ENCODE data around the gene RABGAP1. TPM values are rescaled to one million over a fixed set of nuclear protein-coding genes. Genes with fewer than 3 reads are reported as not detected.

RABGAP1 gene
- total RNA-seq, 2 experiments from 2014 or later: 20.6 to 24.9 TPM

DNA sequence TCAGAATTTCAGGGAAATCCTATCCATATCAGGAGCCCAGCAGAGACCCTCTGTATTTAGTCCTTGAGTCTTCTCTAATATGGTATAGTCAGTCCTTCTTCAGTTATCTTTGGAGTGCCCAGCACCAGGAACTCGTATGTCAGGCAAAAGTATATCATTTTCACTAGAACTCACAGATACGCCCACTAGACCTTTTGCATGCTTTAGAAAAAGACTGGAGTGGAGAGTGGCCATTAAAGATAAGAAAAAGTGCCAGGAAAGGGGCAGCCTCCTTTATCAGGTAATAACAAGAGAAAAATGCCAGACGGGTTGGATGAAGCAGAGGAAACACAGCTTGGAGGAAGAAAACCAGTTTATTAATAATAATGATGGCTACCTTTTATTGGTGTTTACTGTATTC lies 156.2 kb downstream of the RABGAP1 start:
- H3K4me1 ChIP-seq (ENCODE audit: insufficient read depth, low read length): no peaks in the 10 kb centered on the region
- ATAC-seq (ENCODE audit: poor library complexity): no peak
- Mint-ChIP-seq H3K4me1 (ENCODE audit: low read depth) (no peaks in the 10 kb centered on the region), H3K4me3 (no peak overlapping the region), H3K27ac (no peak overlapping the region), H3K36me3 (ENCODE audit: low read depth) (peaks cover 95% of the 10 kb centered on the region), H3K9me3 (no peaks in the 10 kb centered on the region), H3K27me3 (no peaks in the 10 kb centered on the region)
- H3K36me3 ChIP-seq (ENCODE audit: insufficient read depth, low read length): peaks cover 62% of the 10 kb centered on the region
- intact Hi-C loops (cut with DNase I, micrococcal nuclease): no loop called here
- H3K27ac ChIP-seq (ENCODE audit: low read depth in 1 of 2, low read length in 2 of 2): no peak overlapping the region
- no peak for DNase-seq
- H3K4me3 ChIP-seq (ENCODE audit: low read length): no peak overlapping the region
- no peaks in the 10 kb centered on the region for H3K27me3 ChIP-seq (ENCODE audit: control insufficient read depth in 1 of 2, insufficient read depth in 2 of 2, low read length in 2 of 2)
- POLR2A ChIA-PET: no interaction called here
- TF ChIP-seq, protein P1, sequence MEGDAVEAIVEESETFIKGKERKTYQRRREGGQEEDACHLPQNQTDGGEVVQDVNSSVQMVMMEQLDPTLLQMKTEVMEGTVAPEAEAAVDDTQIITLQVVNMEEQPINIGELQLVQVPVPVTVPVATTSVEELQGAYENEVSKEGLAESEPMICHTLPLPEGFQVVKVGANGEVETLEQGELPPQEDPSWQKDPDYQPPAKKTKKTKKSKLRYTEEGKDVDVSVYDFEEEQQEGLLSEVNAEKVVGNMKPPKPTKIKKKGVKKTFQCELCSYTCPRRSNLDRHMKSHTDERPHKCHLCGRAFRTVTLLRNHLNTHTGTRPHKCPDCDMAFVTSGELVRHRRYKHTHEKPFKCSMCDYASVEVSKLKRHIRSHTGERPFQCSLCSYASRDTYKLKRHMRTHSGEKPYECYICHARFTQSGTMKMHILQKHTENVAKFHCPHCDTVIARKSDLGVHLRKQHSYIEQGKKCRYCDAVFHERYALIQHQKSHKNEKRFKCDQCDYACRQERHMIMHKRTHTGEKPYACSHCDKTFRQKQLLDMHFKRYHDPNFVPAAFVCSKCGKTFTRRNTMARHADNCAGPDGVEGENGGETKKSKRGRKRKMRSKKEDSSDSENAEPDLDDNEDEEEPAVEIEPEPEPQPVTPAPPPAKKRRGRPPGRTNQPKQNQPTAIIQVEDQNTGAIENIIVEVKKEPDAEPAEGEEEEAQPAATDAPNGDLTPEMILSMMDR (IDR thresholded peaks at IDR 0.05): no peak
- CTCF ChIA-PET: no interaction called here
- no peaks in the 10 kb centered on the region for H3K9me3 ChIP-seq (ENCODE audit: control insufficient read depth in 1 of 2, insufficient read depth in 1 of 2, low read length in 2 of 2)

DNA sequence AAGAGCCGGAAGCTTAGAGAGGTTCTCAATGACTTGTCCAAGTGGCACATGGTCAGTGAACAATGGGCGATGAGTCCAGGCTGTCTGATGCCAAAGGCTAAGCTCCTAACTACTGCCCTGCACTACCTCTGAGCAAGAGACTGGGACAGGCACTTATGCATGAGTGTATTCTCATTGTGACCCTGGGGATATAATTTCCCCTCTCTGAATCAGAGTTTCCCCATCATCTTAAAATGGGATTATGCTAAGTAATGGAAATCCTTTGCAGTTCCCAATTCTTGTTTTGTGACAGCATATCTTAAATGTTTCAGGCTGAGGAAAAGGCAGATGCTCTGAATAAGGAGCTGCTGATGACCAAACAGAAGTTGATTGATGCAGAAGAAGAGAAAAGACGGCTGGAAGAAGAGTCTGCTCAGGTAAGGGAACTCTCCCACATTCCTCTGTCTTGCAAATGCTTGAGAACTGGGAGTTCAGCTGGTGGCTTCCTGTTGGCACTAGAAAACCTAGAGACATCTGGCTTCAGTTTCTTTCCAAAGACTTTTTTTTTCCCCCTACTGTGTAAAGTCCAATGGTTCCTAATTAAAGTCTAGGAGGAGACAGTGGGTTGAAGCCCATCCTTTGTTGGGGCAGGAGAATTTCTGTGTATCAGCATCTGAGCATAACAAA lies 156.7 kb downstream of the RABGAP1 start:
- H3K36me3 ChIP-seq (ENCODE audit: insufficient read depth, low read length): peaks cover 58% of the 10 kb centered on the region

DNA sequence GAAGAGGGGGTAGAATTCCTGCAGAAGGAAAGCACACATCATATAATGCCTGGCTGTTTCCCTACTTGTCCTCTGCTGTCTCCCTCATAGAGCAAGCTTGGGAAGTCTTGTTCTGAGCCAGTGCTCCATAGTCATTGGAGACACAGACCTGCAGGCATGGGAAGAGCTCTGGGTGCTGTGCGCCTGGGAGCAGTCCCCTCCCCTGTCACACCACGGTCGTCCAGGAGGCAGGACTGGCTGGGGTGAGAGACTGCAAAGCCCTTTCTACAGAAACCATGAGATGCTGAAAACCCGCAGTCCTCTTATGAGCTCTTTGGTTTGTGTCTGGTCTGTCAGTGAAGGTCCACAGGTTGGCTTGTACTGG lies 157.3 kb downstream of the RABGAP1 start:
- Mint-ChIP-seq H3K4me1 (ENCODE audit: low read depth) (no peaks in the 10 kb centered on the region), H3K36me3 (ENCODE audit: low read depth) (peaks cover 95% of the 10 kb centered on the region), H3K9me3 (no peaks in the 10 kb centered on the region), H3K4me3 (no peak overlapping the region), H3K27ac (no peak overlapping the region), H3K27me3 (no peaks in the 10 kb centered on the region)
- no peak for DNase-seq
- TF ChIP-seq, protein P1 (IDR thresholded peaks at IDR 0.05): no peak
- H3K4me1 ChIP-seq (ENCODE audit: insufficient read depth, low read length): no peaks in the 10 kb centered on the region
- ATAC-seq (ENCODE audit: poor library complexity): no peak
- ChIA-PET CTCF (no interaction called here), POLR2A (no interaction called here)
- intact Hi-C loops (cut with DNase I, micrococcal nuclease): no loop called here
- no peaks in the 10 kb centered on the region for H3K9me3 ChIP-seq (ENCODE audit: control insufficient read depth in 1 of 2, insufficient read depth in 1 of 2, low read length in 2 of 2)
- no peak overlapping the region for H3K27ac ChIP-seq (ENCODE audit: low read depth in 1 of 2, low read length in 2 of 2)
- no peak overlapping the region for H3K4me3 ChIP-seq (ENCODE audit: low read length)
- no peaks in the 10 kb centered on the region for H3K27me3 ChIP-seq (ENCODE audit: control insufficient read depth in 1 of 2, insufficient read depth in 2 of 2, low read length in 2 of 2)
- peaks cover 57% of the 10 kb centered on the region for H3K36me3 ChIP-seq (ENCODE audit: insufficient read depth, low read length)

More for the DNA sequence above, 156.7 kb downstream of the RABGAP1 start:
- no peak overlapping the region for H3K27ac ChIP-seq (ENCODE audit: low read depth in 1 of 2, low read length in 2 of 2)
- Mint-ChIP-seq H3K4me3 (no peak overlapping the region), H3K27me3 (no peaks in the 10 kb centered on the region), H3K36me3 (ENCODE audit: low read depth) (peaks cover 95% of the 10 kb centered on the region), H3K4me1 (ENCODE audit: low read depth) (no peaks in the 10 kb centered on the region), H3K9me3 (no peaks in the 10 kb centered on the region), H3K27ac (no peak overlapping the region)
- no peak for ATAC-seq (ENCODE audit: poor library complexity)
- no peaks in the 10 kb centered on the region for H3K9me3 ChIP-seq (ENCODE audit: control insufficient read depth in 1 of 2, insufficient read depth in 1 of 2, low read length in 2 of 2)
- H3K4me1 ChIP-seq (ENCODE audit: insufficient read depth, low read length): no peaks in the 10 kb centered on the region
- no peak overlapping the region for H3K4me3 ChIP-seq (ENCODE audit: low read length)
- intact Hi-C loops (cut with DNase I, micrococcal nuclease): no loop called here
- TF ChIP-seq, protein P1 (IDR thresholded peaks at IDR 0.05): no peak
- ChIA-PET POLR2A (no interaction called here), CTCF (no interaction called here)
- H3K27me3 ChIP-seq (ENCODE audit: control insufficient read depth in 1 of 2, insufficient read depth in 2 of 2, low read length in 2 of 2): no peaks in the 10 kb centered on the region
- DNase-seq: no peak
